Ramos (cell line): ENCODE data around the gene DELE1.

Experiments used
- in situ Hi-C: fragments of 300-500 bp; cut with MboI; formaldehyde crosslinking; loops from one replicate; pipeline ENCODE4 v1.14.3; 2022; ENCODE audit warnings: low sequenced_read_pairs; ENCODE audit not compliant: unreplicated experiment

Gene DELE1

GRCh38 chr5:141950207-141951005 lies 26.7 kb downstream of the DELE1 start:
- in situ Hi-C loops = no loop called here

GRCh38 chr5:141951332-141951781 lies 27.7 kb downstream of the DELE1 start:
- in situ Hi-C loops = no loop called here

DNA sequence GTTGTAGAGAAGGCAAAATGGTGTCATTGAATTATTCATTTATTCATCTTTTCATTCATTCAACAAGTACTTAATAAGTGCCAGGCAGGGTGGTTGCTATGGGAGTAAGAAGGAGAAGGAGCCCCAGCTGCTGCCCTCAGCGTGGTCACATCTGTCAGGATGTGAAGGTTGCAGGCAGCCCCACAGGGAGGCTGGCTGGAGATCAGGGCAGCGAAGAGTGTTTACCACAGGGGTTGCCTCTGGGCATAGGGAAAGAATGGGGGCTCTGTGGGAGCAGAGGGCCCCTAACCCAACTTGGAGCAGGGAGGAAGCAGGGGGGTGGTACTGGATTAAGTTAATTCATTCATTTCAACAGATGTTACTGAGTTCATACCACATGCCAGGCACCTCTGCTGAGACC lies 28.3 kb downstream of the DELE1 start:
- in situ Hi-C loops = no loop called here

GRCh38 chr5:141954194-141954593 lies 30.5 kb downstream of the DELE1 start:
- in situ Hi-C loops = no loop called here

GRCh38 chr5:141957367-141957996 lies 33.8 kb downstream of the DELE1 start:
- in situ Hi-C loops = loop anchor here (5.0 kb wide), 1 partner anchor 260 kb away; no protein-coding TSS in a partner anchor

DNA sequence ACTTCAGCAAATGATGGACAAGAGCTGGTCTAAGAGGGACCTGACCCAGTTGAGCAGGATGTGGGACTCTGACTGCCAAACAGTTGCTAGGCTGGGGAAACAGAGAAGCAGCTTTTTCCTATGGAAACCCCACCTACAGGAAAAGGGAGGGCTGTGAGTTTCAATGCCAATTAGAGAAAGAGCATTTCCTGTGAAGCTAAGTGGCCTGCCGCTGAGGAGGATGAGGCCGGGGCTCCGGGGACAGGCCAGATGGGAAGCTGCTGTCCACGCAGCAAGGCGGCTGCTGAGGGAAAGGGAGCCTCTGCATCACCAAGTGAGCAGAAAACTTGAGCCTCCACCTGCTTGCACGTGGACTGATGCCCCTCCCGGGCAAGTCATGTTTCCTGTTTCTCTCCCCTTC lies 34.4 kb downstream of the DELE1 start, which contains the start of gene PCDH12:
TSS of gene PCDH12 (minus strand) at position 90 of the 400 bp plus-strand sequence. CDS start 351 bp downstream, outside the sequence.
- in situ Hi-C loops = loop anchor here (5.0 kb wide), 1 partner anchor 261 kb away; no protein-coding TSS in a partner anchor

GRCh38 chr5:141958546-141959172 lies 35.0 kb downstream of the DELE1 start:
- in situ Hi-C loops = loop anchor here (5.0 kb wide), 1 partner anchor 261 kb away; no protein-coding TSS in a partner anchor

DNA sequence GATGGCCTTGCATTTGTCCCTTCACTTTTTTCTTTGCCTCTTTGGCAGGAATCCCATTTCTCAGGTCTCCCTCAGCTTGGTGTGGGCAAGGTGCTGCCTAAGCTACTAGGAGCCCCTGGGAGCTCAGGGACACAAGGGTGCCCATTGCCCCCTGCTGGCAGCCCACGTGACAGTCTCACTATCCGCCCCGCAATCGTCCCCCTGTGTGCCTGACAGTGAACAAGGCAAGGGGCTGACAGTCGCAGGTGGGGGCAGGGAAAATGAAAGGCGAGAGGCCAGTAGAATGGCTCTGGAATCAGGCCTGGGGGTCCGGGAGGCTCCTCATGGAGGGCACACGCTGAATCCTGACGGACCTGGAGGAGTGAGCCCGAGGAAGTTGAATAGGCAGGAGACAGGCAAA lies 36.3 kb downstream of the DELE1 start:
- in situ Hi-C loops = no loop called here

DNA sequence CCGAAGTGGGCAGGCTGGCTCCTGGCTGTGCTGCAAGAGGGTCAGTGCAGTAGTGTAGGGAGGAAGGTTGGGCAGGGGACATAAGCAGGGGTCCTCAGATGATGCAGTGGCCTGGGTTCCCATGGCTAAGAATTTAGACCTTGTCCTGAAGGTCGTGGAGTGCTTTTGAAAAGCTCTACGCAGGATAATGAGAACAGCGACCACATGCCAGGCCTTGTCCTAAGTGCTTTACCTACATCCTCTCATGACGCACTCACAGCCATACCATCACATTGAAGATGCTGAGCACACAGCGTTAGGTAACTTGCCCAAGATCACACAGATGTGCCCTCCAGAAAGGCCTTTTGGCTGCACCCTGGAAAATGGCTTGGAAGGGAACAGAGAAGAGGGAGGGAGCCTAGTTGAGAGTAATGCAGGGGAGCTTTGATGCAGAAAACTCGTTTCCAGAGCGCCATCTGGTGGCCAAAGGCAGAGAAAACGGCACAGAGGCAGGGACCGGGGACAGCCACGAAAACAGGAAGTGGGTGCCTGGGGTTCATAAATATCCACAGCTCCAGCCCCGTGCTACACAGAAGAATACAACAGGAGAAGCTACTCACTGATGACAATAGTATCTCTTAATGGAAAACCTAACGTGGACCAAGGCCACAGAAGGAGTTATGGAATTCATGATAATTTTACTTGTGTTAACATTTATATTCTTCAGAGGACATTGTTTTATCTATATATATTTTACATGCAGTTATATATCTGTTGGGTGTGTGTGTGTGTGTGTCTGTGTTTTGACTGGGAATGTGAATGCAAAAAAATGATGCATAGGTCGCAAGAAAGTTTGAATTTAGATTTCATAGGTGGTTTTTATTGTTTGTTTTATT lies 37.0 kb downstream of the DELE1 start:
- in situ Hi-C loops = no loop called here

DNA sequence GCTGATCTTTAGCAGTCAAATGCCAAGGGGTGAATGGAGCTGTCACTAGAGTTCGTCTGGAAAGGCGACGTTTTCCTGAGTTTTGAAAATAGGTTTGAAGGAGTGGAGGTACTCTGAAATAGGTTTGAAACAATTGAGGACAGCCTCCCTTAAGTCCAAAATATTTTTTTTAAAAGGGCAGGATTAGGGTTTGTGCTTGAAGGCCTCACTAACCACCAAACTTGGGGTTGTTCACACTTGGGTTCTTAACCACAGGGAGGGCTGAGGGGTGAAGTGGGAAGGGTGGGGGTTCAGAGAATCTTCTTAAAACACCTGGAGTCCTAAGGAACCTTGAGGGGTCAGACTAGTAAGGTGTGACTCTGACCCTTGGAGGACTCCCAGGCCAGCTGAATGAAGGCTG lies 37.8 kb downstream of the DELE1 start:
- in situ Hi-C loops = no loop called here

DNA sequence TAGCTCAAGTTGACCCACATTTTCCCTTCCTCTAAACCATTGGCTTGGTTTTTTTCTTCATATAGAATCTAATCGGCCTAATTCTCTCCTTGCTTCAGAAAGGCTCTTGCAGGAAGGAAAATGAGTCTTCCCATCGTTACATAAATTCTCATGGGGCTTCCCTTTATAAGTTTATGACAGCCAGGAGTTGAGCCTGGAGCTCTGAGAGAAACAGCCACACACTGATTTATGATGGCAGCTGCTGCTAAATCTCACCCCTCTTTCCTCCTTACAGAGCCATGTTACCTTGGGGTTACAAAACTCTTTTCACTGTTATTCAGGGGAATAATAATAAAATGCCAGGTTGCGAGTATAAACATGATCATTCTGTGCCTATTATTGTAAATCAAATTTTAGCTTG lies 40.0 kb downstream of the DELE1 start:
- in situ Hi-C loops = no loop called here

- in situ Hi-C loops = no loop called here
Measured at GRCh38 chr5:141965071-141965470, 41.4 kb downstream of the DELE1 start.

DNA sequence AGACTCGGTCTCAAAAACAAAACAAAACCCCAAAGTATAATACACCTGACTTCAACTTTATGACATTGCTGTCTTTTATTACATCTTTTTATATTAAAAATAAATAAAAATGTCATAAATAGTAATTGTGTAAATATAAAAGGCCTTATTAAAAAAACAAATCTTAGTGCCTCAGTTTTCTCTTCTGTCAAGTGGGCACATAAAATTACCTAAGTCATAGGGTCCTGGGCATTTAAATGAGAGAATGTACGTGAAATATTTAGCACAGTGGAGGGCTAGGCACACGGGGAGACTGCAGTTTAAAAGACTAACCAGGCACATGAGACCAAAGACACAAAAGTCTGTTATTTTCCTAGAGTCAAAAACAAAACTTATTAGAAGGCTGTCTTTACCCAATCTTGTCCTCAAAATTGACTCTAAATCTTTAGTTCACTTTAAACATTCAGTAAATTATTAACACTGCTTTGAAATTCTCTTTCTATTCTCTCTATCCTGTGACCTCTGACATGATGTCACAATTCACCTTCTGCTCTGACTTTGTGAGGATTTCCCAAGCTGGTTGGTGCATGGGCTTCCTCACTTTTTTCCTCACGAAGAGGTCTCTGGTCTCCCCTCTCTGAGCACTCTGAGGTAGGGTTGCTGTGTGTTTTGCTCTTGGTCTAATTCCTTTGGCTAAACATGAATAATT lies 42.7 kb downstream of the DELE1 start:
- in situ Hi-C loops = no loop called here

- in situ Hi-C loops = no loop called here
Measured at GRCh38 chr5:141966963-141967333, 43.3 kb downstream of the DELE1 start.

- in situ Hi-C loops = no loop called here
Measured at GRCh38 chr5:141968914-141969608, 45.4 kb downstream of the DELE1 start, which contains the start of gene RNF14. Gene RNF14, plus strand, starts transcription at chr5:141969105. Its CDS starts 4,484 bp downstream, at chr5:141973589.

- in situ Hi-C loops = no loop called here
Measured at GRCh38 chr5:141969783-141970771, 46.4 kb downstream of the DELE1 start.

DNA sequence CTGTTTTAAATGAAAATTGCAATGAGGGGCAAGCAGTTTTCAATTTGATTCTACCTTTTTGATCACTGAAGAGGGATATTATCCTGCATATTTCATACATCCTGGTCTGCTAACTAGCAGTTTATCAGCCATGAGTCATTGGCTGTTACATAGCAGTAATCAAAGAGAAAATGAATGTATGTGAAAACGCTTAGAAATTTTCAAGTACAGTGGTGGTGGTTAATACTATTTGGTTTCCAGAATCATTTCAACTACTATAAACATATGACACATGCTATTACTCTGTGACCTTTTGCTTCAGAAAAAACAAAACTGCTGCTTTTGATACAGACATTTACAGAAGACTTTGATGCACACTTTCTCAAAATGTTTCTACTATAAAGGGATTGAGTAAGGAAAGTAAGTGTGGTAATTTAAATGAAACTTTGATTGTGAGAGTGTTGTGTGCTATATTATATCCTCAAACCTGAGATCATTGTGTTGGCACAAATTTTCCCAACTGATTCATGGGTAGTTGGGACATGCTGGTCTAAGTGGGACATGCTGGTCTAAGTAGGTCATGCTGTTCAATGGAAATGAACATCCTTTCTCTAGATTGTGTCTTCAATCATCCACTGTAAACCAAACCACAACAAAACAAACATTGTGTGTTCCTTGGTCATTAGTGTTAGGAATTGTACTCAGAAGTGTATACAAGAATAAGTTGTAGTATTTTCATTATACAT lies 50.4 kb downstream of the DELE1 start:
- in situ Hi-C loops = no loop called here
